ENCODE data around the gene GRIP2.

Gene GRIP2

DNA sequence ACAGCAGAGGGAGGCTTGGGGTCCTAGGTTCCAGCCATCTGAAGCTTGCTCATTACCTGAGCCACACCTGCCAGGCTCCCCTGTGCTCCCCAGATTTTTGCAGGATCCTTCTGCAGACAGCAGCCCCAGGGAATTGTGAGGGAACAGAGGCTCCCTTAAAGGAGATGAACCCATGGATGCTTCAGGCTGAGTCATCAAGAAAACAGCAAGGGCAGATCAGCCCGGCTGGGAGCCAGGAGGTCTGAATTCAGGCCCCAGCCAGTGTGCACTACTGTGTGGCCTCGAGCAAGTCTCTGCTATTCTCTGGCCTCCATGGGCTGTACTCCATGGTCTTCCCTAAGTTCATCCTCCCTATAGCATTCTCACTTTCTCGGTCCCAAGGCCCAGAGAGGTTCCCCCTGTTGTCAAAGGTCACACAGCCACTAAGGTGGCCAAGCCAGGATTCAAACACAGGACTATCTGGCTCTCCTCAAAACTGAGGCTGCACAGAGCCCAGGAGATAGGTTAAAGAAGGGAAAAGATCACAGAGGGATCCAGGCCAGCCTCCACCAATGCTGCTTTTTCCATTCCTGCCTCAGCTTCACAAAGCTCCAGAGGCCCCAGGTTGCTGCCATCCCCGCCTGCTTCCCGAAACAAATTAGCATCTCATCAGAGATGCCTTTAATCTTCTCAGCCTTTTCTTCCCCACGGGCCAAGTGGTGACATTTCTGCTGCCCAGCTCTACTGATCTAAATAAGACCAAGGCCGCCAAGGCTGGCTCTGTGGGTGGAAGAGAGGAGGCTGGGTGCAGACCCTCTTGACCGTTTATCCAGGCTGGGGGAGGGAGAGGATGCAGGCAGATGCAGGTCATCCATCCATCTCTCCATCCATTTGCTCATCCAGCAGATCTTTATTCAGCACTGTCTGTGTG is 21.2 kb upstream of the GRIP2 start:
- DNase-seq = no peak

DNA sequence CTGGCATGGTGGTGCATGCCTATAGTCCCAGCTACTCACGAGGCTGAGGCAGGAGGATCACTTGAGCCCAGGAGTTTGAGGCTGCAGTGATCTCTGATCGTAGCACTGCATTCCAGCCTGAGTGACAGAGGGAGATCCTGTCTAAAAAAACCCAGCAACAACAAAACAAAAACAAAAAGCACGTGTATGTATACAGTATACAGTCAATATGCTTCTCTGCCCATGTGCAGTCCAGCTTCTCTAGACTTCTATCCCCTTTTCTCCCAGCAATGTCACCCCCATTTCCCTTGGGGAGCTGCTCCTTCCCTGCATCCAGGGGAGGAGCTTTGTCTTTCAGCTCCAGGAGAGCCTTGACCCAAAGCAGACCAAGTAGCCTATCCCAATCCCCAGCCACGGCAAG is 20.0 kb upstream of the GRIP2 start:
- no peak for DNase-seq

DNA sequence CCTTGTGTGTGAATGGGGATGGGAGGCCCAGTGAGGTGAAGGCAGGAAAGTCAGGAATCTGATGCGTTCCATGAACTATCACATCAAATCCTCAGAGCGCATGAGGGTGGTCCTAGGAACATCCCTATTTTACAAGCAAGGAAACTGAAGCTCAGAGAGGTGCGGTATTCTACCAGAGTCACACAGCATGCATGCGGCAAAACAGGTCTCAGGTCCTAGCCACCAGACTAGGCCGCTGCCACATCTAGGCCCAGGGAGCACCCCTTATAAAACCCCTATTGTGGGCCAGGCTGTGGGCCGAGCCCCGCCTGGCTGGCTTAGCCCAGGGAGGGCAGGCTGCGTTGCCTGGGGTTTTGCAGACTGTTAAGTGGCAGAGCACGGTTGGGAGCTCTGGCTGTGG is 17.9 kb upstream of the GRIP2 start:
- DNase-seq = no peak

DNA sequence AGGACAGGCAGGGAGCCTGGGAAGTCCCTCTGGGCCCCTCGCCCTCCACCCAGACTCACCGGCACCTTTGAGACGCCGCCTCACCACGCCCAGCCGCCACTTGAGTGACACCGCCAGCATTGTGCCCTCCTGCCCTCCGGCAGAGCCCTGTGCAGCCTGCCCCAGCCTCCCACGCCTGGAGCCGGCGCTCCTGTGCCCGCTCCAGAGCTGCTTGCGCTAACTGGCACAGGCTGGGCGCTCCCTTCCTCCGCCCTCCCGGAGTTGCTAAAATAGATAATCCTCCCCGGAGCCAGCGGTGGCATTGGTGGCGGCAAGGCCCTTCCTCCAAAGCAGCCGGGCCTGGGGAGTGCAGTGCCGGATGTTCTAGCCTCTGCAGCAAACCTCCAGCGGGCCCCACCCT is 15.7 kb upstream of the GRIP2 start:
- no peak for DNase-seq

DNA sequence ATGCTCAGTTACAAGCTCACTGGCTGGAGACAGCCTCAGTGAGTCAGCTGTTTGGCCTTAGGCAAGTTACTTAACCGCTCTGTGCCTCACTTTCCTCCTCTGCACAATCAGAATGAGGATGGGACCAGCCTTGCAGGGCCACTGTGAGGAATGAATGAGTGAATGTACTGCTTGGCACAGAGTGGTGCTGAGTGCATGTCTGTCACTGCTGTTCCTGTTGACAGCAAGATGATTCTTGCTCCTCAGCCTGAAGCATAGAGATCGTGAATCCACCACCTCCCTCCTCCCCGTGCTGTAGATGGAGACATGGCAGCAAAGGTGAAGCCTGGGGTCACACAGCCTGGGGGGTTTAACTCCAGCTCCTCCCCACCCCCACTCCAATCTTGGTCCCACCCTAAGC is 14.6 kb upstream of the GRIP2 start:
- no peak for DNase-seq

DNA sequence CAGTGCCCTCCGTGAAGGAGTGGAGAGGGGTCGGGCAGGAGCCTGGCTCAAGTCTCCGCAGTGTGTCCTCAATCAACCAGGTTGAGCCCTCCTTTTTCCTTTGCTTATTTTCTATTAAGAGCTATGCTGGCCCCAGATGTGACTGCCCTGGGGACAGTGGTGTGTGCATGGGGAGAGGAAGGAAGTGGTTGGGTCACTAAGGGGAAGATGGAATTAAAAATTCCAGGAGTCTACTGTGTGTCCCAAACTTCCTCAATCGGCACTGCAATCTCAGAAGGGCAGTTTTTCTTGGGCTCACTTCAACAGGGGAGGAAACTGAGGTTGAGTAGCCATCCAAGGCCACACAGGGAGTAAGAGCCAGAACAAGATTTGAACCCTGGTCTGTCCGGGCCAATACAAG is 13.7 kb upstream of the GRIP2 start:
- DNase-seq = no peak

DNA sequence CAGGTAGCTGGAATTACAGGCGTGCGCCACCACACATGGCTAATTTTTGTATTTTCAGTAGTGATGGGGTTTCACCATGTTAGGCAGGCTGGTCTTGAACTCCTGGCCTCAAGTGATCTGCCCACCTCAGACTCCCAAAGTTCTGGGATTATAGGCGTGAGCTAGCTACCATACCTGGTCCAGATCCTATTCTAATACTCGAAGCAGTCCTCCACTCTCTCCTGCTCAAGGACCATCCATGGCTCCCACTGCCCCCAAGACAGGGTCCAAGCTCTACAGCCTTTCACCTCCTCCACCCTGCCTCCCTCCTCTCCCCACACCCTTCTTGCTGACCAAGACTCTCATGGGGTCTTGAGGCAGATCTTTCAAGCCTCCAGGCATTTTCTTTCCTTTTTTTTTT is 12.6 kb upstream of the GRIP2 start:
- DNase-seq = no peak

DNA sequence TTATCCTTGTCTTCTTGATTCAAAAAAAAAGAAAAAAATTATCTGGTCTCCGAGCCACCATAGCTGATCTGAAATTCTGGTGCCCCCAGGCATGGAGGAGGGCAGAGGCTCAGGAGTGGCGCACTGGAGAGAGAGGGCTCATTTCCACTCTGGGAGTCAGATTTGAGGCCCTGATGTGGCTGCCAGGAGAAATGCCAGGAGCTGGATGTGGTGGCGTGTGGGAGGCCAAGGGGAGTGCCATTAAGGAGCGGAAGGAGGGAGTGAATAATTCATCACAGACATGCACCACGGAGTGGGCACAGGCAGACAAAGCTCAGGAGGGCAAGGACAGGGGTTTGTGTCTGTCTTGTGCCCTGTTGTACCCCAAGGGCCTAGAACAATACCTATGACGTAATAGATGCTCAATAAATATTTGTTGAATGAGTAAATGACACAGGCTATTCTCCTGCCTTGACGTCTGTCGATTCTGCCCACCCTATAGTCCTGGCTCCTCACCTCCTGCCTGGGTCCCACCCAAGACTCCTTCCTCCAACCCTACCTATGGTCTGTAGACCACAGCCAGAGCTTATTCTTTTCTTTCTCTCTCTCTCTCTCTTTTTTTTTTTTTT is 12.0 kb upstream of the GRIP2 start:
- no peak for DNase-seq

DNA sequence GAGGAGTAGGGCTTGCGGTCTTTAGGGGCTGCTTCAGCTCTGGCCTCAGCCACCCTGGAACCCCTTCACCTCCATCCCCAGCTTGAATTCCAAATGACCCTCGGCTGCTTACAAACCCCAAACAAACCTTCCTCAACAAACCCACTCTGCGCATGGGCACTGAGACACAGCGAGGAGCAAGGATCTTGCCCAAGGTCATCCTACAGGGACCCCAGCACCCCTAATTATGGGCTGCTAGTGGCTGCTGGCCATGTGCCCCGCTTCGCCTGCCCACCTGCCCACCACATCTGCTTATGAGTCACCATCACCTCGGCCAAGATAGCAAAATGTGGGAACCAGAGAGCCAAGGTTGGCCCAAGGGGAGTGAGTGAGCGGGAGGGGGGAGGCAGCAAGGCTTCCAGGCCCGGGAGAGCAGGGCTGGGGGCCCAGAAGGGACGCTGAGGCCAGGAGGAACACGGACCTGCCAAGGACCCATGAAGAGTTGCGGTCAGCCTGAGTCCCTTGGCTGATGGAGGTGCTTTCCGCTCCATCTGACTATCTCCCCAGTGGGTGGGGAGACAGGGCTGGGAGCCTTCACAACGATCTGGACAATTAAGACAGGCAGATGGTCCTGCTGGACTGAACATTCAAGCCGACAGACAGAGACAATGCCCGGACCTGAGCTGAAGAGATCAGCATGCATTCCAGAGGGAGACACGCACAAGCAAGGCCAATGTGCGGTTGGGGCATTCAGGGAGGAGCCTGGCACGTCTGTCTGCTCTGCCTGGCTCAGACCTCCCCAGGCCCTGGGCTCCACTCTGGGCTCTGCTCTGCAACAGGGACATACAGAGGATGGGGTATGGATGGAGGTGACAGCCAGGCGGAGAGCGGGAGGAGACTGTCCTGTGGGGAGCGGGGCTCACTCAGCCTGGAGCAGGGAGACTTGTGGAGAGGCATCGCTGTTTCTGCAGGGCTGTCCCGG is 10.8 kb upstream of the GRIP2 start:
- DNase-seq = no peak

DNA sequence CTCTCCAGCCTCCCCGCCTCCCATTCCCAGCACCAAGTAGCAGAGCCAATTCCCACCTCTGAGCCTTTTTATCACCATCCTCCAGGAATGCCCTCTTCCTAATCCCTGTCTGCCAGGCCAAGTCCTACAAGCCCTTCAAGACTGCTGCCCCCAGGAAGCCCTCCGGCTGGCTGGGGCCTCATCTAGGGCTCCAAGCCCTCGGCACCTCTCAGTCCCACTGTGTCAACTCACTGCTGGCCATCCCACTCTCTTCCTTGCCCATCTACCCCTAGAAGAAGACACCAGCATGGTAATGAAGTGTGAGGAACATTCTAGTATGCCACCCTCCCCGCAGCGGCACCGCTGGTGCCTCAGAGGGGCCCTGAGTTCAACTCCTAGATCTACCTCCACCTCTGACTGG is 10.0 kb upstream of the GRIP2 start:
- no peak for DNase-seq

DNA sequence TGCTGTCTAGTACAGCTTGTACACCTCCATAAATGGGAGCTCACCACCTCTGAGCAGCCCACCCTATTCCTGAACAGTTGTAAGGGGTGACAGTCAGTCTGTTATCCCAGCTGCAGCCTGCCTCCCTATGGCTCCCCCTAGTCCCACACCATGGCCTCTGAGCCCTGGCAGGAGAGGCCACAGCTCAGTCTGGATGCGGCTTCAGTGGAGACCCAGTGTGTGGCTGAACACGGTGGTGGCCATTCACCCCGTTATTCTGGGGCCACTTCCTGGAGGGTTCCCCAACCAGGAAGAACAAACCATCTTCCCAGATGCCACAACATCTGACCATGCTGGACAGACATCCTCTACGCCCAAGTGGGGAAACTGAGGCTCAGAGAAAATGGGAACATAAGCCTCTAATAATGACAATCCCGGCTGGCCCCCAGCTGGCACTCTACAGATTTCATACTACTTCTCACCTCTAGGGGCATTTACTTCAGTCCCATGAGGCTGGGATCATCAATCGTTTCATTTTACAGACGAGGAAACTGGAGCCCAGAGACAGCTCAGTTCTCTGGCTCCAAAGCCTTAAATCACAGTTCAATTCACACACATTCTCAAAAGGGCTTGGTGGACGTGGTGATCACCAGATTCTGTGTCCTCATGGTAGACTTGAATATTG is 9.2 kb upstream of the GRIP2 start:
- no peak for DNase-seq

DNA sequence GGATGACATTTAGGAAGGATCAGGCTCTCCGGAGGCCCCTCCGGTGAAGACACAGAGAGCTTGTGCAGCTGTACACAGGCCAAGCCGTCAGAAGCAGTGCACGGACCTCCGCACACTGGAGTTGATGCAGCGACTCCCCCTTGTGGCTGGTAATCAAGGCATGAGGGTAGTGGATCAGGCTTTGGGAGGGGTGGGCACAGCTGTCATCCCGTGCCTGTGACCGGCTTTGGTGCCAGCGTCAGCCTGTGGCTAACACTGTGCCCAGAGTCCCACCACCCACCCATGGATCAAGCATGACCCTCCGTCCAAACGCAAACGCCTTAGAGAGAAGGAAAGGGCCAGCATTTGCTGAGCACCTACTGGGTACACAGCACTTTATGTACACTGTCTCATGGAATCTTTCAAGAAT is 8.2 kb upstream of the GRIP2 start:
- DNase-seq = no peak

DNA sequence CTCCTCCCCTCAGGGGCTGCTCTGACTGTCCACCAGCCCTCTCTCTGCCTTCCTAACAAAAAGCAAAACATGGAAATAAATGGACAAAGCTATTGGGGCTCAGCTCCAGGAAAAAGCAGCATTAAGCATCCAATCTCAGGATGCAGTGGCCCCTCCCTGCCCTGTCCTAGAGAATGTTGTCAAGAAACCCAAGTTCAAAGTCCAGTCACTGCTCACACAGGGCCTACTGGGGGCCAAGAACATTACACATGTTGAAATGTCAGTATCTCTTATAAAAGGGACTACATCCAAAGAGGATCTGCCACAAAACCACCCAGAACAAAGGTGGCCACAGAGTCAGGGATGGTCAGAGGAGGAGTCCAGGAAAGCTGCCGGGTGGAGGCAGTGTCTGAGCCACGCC is 7.6 kb upstream of the GRIP2 start:
- no peak for DNase-seq

DNA sequence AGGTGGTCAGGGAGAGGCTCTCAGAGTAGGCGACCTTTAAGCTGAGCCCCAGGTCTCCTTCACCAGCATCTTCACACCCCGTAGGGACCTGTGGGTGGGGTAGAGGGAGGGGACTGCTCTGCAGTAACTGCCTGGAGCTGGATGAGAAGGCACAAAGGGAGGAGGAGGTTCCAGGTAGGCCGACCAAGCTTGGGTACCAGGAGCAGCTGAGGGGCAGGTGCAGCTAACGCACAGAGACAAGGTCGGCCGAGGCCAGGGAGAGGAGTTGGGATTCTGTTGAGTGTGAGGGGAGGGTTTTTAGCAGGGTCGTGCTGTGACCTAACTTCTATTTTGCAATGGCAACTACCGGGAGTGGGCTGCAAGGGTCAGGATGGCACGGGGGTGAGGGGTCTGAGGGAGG is 5.9 kb upstream of the GRIP2 start:
- DNase-seq = no peak

DNA sequence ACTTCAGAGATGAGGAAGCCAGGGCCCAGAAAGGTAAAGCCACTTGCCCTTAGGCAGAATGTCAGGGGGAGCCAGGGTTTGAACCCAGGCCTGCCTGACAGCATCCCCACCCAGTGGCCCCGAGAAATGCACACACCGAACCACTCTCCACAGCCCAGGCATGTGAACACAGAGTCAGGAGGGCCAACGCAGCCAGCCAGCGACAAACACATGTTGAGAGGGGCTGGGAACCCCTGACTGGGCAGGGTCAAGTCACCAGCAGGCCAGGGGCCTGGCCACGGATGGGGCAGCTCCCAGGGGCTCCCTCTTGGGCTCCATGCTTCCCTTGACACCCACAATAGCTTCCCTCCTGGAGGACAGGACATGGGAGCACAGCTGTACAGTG is 5.1 kb upstream of the GRIP2 start:
- no peak for DNase-seq

DNA sequence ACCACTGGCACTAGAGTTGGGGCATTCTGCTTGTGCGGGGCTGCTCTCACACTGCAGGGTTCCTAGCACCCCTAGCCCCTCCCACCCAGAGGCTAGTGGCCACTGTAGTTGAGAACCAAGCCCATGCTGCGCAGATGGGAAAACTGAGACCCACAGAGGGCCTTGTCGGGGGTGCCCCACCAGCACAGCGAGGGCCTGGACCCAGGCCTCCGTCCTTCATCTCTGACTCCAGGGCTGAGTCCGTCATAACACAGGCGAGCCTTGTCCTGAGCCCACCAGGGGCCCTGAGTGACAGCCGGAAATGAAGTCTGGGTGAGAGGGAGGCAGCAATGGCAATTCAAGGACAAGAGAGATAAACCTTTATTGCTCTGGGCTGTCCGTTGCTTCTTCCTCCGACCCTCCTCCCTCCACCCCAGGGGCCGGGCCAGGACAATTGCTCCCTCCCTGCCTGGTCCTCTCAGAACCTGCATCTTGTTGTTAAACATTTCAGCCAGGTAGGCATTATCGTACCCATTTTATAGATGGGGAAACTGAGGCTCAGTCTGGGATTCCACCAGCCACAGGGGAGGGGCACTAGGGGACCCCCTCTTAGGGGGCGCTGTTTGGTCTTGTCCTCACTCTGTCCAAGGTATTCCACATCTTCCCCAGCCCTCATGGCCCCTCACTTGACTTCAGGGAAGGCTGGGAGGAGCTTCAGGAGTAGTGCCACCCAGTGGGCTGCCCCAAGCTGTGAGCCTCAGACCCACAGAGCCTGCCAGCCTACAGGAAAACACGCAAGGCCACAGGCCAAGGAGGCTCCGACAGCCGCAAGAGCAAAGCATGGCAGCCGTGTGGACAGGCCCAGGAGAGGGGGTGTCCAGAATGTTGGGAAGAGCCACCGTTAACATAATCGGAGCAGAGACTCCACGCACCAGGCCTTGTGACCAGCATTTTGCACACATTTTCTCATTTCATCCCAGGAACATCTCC is 4.4 kb upstream of the GRIP2 start:
- DNase-seq = no peak

DNA sequence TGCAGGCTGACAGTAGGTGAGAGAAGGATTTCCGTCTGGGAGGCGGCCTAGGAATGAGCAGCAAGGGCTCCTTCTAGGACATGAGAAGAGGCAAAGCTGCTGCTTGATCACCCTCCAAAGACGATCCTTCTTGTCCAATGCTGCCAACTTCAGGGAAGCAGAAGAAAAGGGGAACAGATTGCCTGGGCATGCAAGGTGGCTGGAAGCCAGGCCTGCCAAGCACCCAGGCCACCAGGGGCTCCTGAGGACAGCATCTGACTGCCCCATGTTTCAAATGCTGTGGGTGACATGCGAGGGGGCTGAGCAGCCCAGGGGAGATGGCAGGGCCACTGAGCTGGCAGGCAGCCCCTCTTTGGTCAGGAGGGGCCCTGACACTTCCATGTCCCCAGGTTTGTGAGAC is 3.3 kb upstream of the GRIP2 start:
- no peak for DNase-seq

DNA sequence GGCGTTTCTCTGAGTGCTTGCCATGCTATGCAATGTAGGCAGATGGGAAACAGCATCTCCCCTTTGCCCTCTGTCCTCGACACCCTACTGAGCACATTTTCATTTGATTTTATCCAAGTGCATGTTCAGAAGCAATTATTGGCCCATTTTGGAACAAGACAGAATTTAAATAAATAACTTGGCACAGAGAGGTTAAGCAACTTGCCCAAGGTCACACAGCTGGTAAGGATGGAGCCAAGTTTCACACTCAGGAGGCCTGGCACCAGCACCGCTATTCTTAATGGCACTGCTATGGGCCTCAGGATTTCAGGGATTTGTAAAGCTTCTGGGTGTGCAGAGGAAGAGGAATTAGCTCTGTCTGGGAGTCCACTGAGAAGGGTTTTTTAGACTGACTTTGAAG is 2.5 kb upstream of the GRIP2 start:
- DNase-seq = no peak

DNA sequence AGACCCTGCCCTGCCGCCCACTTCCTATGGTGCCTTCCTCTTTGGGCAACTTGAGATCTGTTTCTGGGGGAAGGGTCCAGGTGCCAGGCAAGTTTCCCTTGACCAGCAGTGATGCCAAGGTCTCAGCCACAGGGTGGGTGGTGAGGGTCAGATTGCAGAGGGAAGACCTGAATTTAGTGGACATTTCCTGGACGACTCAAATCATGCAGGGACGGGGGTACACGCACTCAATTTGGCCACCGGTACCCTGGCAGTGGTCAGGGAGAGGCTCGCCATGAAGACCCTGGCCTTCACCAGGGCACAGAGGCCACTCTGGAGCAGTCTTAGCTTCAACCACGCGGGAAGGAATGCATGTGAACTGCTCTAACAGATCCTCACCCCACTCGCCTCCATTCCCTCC is 1.5 kb upstream of the GRIP2 start:
- DNase-seq = no peak

DNA sequence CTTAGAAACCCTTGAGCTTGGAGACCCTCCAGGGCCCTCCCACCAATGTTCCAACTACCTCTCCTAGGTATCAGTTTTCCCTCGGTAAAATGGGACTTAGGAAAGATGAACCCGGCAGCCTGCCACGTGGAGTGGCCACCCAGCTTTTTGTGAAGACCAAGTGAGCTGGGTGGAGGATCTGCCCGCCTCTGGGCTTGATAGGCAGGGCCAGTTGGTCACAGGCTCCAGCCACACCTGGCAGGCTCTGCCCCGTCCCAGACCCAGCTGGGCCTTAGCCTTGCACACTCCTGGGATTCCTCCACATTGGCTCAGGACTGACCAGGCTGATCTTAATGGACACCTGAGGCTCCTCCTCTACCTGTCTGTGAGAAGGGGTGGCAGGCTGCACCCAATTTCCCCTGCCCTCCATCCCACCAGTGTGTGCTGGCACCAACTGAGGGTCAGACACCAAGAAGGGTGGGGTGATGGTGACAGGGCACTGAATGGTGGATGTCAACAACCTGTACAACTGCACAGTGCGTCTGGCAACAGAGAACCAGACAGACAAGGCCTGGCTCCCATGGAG is 761 bp upstream of the GRIP2 start:
- no peak for DNase-seq

DNA sequence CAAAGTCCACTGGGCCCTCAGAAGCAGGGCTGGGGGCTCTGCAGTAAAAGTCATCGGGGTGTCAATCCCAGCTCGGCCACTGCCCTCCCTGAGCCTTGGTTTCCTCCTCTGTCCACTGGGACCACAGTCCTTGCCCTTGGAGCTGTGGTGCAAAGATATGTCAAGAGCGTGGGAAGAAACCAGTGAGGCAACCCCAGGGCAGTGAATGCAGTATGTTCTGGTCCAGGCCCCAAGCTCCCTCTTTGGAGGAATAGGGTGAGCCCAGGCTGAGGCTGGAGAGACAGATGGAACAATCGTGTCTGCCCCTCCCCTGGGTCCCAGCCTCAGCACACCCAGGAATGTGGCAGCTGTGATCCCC is 779 bp downstream of the GRIP2 start:
- DNase-seq = no peak

Data from NCI-H510A (cell line).